ENCODE results near the gene REV3L. TPM values are rescaled to one million over a fixed set of nuclear protein-coding genes. Genes with fewer than 3 reads are reported as not detected.

Gene REV3L
- total RNA-seq, 4 donors from 2014 or later = 38.9 to 50.4 (median 45.3) TPM

- Histone ChIP-seq H3K9me3 (no peaks in the 10 kb centered on the region), H3K4me1 (peaks cover 0 to 13% (median 2%) of the 10 kb centered on the region in 4 donors), H3K27me3 (no peaks in the 10 kb centered on the region), H3K27ac (replicated peaks in 1 of 4) (peak overlapping the region in 1 of 4 donors; percentile 10), H3K36me3 (peaks cover 26 to 94% (median 50%) of the 10 kb centered on the region in 4 donors), H3K4me3 (no peak overlapping the region)
- DNase-seq (ENCODE audit: extremely low spot score) = no peak
- WGBS = 74% methylated on average over 5 of the region's 5 CpGs
- intact Hi-C loops (cut with DNase I) = no loop called here
- TF ChIP-seq POLR2A (IDR thresholded peaks at IDR 0.05; ENCODE audit: low read depth) = no peak
- TF ChIP-seq EP300 (IDR thresholded peaks at IDR 0.05) = no peak
- TF ChIP-seq POLR2AphosphoS5 (IDR thresholded peaks at IDR 0.05) = no peak
- TF ChIP-seq CTCF (IDR thresholded peaks at IDR 0.05) = no peak
These were observed 129.0 kb downstream of the REV3L start for GRCh38 chr6:111353912-111354462.

- Histone ChIP-seq H3K4me1 (peaks cover 0 to 9% (median 2%) of the 10 kb centered on the region in 4 donors), H3K9me3 (no peaks in the 10 kb centered on the region), H3K27me3 (no peaks in the 10 kb centered on the region), H3K27ac (replicated peaks in 1 of 4) (no peak overlapping the region), H3K36me3 (peaks cover 25 to 97% (median 70%) of the 10 kb centered on the region in 4 donors), H3K4me3 (no peak overlapping the region)
- no peak for DNase-seq (ENCODE audit: extremely low spot score)
- TF ChIP-seq POLR2A (IDR thresholded peaks at IDR 0.05; ENCODE audit: low read depth) = no peak
- TF ChIP-seq POLR2AphosphoS5 (IDR thresholded peaks at IDR 0.05) = no peak
- TF ChIP-seq CTCF (IDR thresholded peaks at IDR 0.05) = no peak
- no peak for TF ChIP-seq EP300 (IDR thresholded peaks at IDR 0.05)
- WGBS = 94% methylated on average over 3 of the region's 3 CpGs
- intact Hi-C loops (cut with DNase I) = no loop called here
These were observed 135.4 kb downstream of the REV3L start for GRCh38 chr6:111347589-111347988.

GRCh38 chr6:111342913-111343312 lies 140.1 kb downstream of the REV3L start:
- peaks cover 0 to 10% (median 2%) of the 10 kb centered on the region in 4 donors for H3K4me1 ChIP-seq
- H3K36me3 ChIP-seq = peaks cover 11 to 81% (median 54%) of the 10 kb centered on the region in 4 donors
- no peaks in the 10 kb centered on the region for H3K27me3 ChIP-seq
- no peak overlapping the region for H3K27ac ChIP-seq (replicated peaks in 1 of 4)
- H3K4me3 ChIP-seq = no peak overlapping the region
- TF ChIP-seq POLR2A (IDR thresholded peaks at IDR 0.05; ENCODE audit: low read depth) = no peak
- no peak for TF ChIP-seq POLR2AphosphoS5 (IDR thresholded peaks at IDR 0.05)
- no peak for TF ChIP-seq EP300 (IDR thresholded peaks at IDR 0.05)
- TF ChIP-seq CTCF (IDR thresholded peaks at IDR 0.05) = no peak
- no peak for DNase-seq (ENCODE audit: extremely low spot score)
- 71% methylated on average over 1 of the region's 1 CpG for WGBS
- H3K9me3 ChIP-seq = no peaks in the 10 kb centered on the region
- intact Hi-C loops (cut with DNase I) = no loop called here

GRCh38 chr6:111339294-111339693 lies 143.7 kb downstream of the REV3L start:
- TF ChIP-seq CTCF (IDR thresholded peaks at IDR 0.05) (no peak), POLR2A (IDR thresholded peaks at IDR 0.05; ENCODE audit: low read depth) (no peak), POLR2AphosphoS5 (IDR thresholded peaks at IDR 0.05) (no peak), EP300 (IDR thresholded peaks at IDR 0.05) (no peak)
- Histone ChIP-seq H3K4me1 (peaks cover 0 to 10% (median 0%) of the 10 kb centered on the region in 4 donors), H3K36me3 (peaks cover 11 to 71% (median 31%) of the 10 kb centered on the region in 4 donors), H3K27me3 (no peaks in the 10 kb centered on the region), H3K4me3 (no peak overlapping the region), H3K27ac (replicated peaks in 1 of 4) (no peak overlapping the region), H3K9me3 (no peaks in the 10 kb centered on the region)
- intact Hi-C loops (cut with DNase I) = no loop called here
- no peak for DNase-seq (ENCODE audit: extremely low spot score)
- WGBS = 100% methylated on average over 1 of the region's 1 CpG

DNA sequence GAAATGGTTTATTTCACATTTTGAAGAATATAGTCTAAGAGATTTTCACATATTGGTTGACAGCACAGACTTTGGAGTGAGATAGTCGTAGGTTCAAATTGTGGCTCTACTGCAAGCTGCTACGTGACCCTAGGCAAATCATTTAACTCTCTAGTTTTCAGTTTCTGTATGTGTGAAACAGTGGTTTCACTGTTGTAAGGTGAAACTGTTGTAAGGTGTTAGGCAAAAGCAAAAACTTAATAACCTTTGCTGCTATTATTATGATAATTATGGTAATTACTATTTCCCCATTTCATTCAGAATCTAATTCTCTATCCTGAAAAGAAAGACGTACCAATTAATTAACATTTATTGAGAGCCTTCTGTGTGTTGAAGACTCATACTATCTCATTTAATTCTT lies 144.2 kb downstream of the REV3L start:
- H3K4me3 ChIP-seq = no peak overlapping the region
- DNase-seq (ENCODE audit: extremely low spot score) = no peak
- peaks cover 0 to 10% (median 0%) of the 10 kb centered on the region in 4 donors for H3K4me1 ChIP-seq
- no peaks in the 10 kb centered on the region for H3K9me3 ChIP-seq
- no peak overlapping the region for H3K27ac ChIP-seq (replicated peaks in 1 of 4)
- no peaks in the 10 kb centered on the region for H3K27me3 ChIP-seq
- intact Hi-C loops (cut with DNase I) = no loop called here
- H3K36me3 ChIP-seq = peaks cover 11 to 70% (median 31%) of the 10 kb centered on the region in 4 donors
- TF ChIP-seq CTCF (IDR thresholded peaks at IDR 0.05) = no peak
- TF ChIP-seq EP300 (IDR thresholded peaks at IDR 0.05) = no peak
- TF ChIP-seq POLR2A (IDR thresholded peaks at IDR 0.05; ENCODE audit: low read depth) = no peak
- no peak for TF ChIP-seq POLR2AphosphoS5 (IDR thresholded peaks at IDR 0.05)
- WGBS = 92% methylated on average over 3 of the region's 3 CpGs

Measured in esophagus muscularis mucosa (tissue), 4 donors.